NCI-H1092 treated with DMSO at 0.1 percent for 48 hours (cell line): ENCODE data around the gene C1QTNF9.
"Not testable (repeated sequence)": the region's sequence is repeated elsewhere in the genome, so short reads cannot be mapped to it uniquely, and the experiment has no call there.

Experiments
- DNase-seq: peaks from one replicate; lab custom pipeline; 2025; lab: John Stamatoyannopoulos, UW

C1QTNF9 gene

GRCh38 chr13:24282256-24282655 lies 27.1 kb upstream of the C1QTNF9 start:
- no peak for DNase-seq

GRCh38 chr13:24284889-24285565 lies 24.4 kb upstream of the C1QTNF9 start:
- DNase-seq, result no peak

- no peak for DNase-seq
Observed at GRCh38 chr13:24286624-24287023, 22.8 kb upstream of the C1QTNF9 start.

- DNase-seq, result no peak
Observed at GRCh38 chr13:24287748-24288287, 21.6 kb upstream of the C1QTNF9 start.

GRCh38 chr13:24288870-24289269 lies 20.5 kb upstream of the C1QTNF9 start:
- no peak for DNase-seq

- DNase-seq, result no peak
Observed at GRCh38 chr13:24290280-24290932, 19.0 kb upstream of the C1QTNF9 start.

GRCh38 chr13:24292481-24292880 lies 16.9 kb upstream of the C1QTNF9 start:
- no peak for DNase-seq

- DNase-seq, result no peak
Observed at GRCh38 chr13:24293746-24294145, 15.6 kb upstream of the C1QTNF9 start.

GRCh38 chr13:24299488-24300114 lies 9.8 kb upstream of the C1QTNF9 start:
- no peak for DNase-seq

- DNase-seq, result no peak
Observed at GRCh38 chr13:24301434-24301833, 7.9 kb upstream of the C1QTNF9 start.

- no peak for DNase-seq
Observed at GRCh38 chr13:24301911-24302310, 7.5 kb upstream of the C1QTNF9 start.

GRCh38 chr13:24304620-24305019 lies 4.8 kb upstream of the C1QTNF9 start:
- no peak for DNase-seq

GRCh38 chr13:24306632-24307031 lies 2.7 kb upstream of the C1QTNF9 start:
- DNase-seq, result no peak

- peak; percentile 41 for DNase-seq
Observed at GRCh38 chr13:24307211-24308067, 1.9 kb upstream of the C1QTNF9 start.

GRCh38 chr13:24308068-24308445 lies 1.3 kb upstream of the C1QTNF9 start:
- no peak for DNase-seq

- DNase-seq, result no peak
Observed at GRCh38 chr13:24308488-24309020, 826 bp upstream of the C1QTNF9 start.

GRCh38 chr13:24313439-24313838 lies 4.1 kb downstream of the C1QTNF9 start:
- DNase-seq, result no peak

GRCh38 chr13:24317835-24318234 lies 8.5 kb downstream of the C1QTNF9 start:
- DNase-seq, result not testable (repeated sequence)

- DNase-seq, result not testable (repeated sequence)
Observed at GRCh38 chr13:24318878-24319277, 9.5 kb downstream of the C1QTNF9 start.

- not testable (repeated sequence) for DNase-seq
Observed at GRCh38 chr13:24319641-24320040, 10.3 kb downstream of the C1QTNF9 start.

GRCh38 chr13:24321416-24321815 lies 12.0 kb downstream of the C1QTNF9 start:
- DNase-seq, result not testable (repeated sequence)

- not testable (repeated sequence) for DNase-seq
Observed at GRCh38 chr13:24322470-24322869, 13.1 kb downstream of the C1QTNF9 start.
